ENCODE results near the gene C2CD4B. TPM values are rescaled to one million over a fixed set of nuclear protein-coding genes. Genes with fewer than 3 reads are reported as not detected.
A peak's percentile ranks its signal among the peaks of the same experiment; 100 is the strongest.

Gene C2CD4B
- total RNA-seq, 1 experiment from 2014 or later = 1.3 TPM

GRCh38 chr15:62119874-62120273 is 45.2 kb downstream of the C2CD4B start:
- Mint-ChIP-seq H3K36me3 (no peaks in the 10 kb centered on the region), H3K9me3 (no peaks in the 10 kb centered on the region; the same call in 1 of the 2 replicates), H3K4me1 (peaks cover 20% of the 10 kb centered on the region), H3K27me3 (ENCODE audit: low read depth) (no peaks in the 10 kb centered on the region), H3K4me3 (no peak overlapping the region), H3K27ac (no peak overlapping the region)
- POLR2A ChIA-PET = no interaction called here
- ATAC-seq (no peak), DNase-seq (ENCODE audit: low spot score) (no peak)
- TF ChIP-seq ZNF138 (CRISPR knock-in tag; conservative IDR thresholded peaks at IDR 0.05) (no peak), NFATC4 (CRISPR knock-in tag; IDR thresholded peaks at IDR 0.05) (no peak)
- TF ChIP-seq, protein P1, sequence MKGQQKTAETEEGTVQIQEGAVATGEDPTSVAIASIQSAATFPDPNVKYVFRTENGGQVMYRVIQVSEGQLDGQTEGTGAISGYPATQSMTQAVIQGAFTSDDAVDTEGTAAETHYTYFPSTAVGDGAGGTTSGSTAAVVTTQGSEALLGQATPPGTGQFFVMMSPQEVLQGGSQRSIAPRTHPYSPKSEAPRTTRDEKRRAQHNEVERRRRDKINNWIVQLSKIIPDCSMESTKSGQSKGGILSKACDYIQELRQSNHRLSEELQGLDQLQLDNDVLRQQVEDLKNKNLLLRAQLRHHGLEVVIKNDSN (CRISPR knock-in tag; IDR thresholded peaks at IDR 0.05) = no peak
- CTCF ChIA-PET = no interaction called here

DNA sequence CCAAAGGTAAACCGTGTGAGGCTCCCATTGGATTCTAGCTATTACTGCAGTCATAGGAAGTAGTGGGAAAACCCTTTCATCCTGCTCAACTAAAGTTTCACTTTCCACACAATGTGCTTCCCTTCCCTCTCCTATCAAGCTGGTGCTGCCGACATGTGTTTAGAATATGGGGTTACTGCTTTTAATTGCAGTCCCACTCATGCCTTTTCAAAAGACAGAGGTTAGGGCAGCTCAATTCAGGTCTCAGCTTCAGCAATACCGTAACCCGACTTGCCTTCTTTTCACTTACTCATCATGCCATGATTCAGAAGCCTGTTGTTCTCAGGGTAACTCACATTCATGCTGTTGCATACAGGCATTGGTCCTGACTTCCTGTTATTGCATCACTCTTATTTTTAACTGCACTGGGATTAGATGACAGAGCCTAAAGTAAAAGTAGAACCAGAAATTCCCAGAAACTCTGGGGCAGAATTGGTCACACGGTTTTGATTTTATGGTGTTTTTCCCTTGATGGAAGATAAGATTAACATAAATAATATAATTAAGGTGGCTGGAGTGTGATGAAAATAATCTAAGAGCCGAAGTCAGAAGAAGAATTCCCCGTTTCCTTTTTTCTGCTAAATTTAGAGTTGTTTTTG is 45.7 kb downstream of the C2CD4B start:
- ChIA-PET CTCF (no interaction called here), POLR2A (no interaction called here)
- DNase-seq (ENCODE audit: low spot score) = no peak
- TF ChIP-seq, protein P2, sequence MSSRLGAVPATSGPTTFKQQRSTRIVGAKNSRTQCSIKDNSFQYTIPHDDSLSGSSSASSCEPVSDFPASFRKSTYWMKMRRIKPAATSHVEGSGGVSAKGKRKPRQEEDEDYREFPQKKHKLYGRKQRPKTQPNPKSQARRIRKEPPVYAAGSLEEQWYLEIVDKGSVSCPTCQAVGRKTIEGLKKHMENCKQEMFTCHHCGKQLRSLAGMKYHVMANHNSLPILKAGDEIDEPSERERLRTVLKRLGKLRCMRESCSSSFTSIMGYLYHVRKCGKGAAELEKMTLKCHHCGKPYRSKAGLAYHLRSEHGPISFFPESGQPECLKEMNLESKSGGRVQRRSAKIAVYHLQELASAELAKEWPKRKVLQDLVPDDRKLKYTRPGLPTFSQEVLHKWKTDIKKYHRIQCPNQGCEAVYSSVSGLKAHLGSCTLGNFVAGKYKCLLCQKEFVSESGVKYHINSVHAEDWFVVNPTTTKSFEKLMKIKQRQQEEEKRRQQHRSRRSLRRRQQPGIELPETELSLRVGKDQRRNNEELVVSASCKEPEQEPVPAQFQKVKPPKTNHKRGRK (CRISPR knock-in tag; IDR thresholded peaks at IDR 0.05; ENCODE audit: borderline replicate concordance) = no peak
- TF ChIP-seq GABPB1 (CRISPR knock-in tag; IDR thresholded peaks at IDR 0.05) (peak; percentile 89), ZNF423 (CRISPR knock-in tag; IDR thresholded peaks at IDR 0.05) (no peak), SMAD3 (CRISPR knock-in tag; IDR thresholded peaks at IDR 0.05; ENCODE audit: borderline replicate concordance) (no peak)
- Mint-ChIP-seq H3K4me1 (peaks cover 15% of the 10 kb centered on the region), H3K9me3 (no peaks in the 10 kb centered on the region; the same call in 1 of the 2 replicates), H3K4me3 (no peak overlapping the region), H3K27ac (no peak overlapping the region), H3K27me3 (ENCODE audit: low read depth) (no peaks in the 10 kb centered on the region), H3K36me3 (no peaks in the 10 kb centered on the region)
- peak; percentile 22; the same call in 1 of the 2 replicates for ATAC-seq

DNA sequence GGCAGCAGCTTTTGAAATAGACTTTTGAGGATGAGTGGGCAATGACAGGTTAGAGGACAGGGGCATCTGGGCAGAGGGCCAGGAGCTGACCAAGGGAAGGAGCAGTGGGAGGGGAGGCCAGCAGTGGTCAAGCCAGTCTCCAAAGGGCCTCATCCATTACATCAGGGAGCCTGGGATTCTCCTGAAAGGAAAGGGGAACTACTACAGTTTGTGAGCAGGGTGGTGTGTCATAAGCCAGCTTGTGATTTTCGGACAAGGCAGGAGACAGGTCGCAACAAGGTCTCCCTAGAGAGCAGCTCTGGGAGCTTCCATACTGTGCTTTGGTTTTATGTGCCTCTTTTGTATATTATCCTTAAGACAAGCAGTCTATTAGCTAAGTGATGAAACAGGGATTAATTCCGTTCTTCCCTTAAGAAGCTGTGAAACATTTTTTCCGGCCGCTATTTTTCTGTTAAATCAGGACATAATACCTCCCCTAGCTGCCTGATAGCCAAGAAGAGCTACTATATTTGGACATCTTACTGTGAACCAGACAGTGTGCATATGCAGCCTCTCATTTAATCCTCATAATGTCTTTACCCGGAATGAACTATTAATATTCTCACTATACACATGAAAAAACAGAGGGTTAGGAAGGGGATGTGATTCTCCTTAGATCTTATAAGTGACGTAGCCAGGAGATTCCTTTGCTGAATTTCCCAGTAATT is 46.4 kb downstream of the C2CD4B start:
- peaks cover 8% of the 10 kb centered on the region for H3K4me1 Mint-ChIP-seq
- ATAC-seq = no peak
- TF ChIP-seq, protein P3, sequence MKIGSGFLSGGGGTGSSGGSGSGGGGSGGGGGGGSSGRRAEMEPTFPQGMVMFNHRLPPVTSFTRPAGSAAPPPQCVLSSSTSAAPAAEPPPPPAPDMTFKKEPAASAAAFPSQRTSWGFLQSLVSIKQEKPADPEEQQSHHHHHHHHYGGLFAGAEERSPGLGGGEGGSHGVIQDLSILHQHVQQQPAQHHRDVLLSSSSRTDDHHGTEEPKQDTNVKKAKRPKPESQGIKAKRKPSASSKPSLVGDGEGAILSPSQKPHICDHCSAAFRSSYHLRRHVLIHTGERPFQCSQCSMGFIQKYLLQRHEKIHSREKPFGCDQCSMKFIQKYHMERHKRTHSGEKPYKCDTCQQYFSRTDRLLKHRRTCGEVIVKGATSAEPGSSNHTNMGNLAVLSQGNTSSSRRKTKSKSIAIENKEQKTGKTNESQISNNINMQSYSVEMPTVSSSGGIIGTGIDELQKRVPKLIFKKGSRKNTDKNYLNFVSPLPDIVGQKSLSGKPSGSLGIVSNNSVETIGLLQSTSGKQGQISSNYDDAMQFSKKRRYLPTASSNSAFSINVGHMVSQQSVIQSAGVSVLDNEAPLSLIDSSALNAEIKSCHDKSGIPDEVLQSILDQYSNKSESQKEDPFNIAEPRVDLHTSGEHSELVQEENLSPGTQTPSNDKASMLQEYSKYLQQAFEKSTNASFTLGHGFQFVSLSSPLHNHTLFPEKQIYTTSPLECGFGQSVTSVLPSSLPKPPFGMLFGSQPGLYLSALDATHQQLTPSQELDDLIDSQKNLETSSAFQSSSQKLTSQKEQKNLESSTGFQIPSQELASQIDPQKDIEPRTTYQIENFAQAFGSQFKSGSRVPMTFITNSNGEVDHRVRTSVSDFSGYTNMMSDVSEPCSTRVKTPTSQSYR (CRISPR knock-in tag; IDR thresholded peaks at IDR 0.05) = no peak
- TF ChIP-seq MLX (CRISPR knock-in tag; IDR thresholded peaks at IDR 0.05) (no peak), NR1H2 (CRISPR knock-in tag; IDR thresholded peaks at IDR 0.05) (no peak), SMAD4 (CRISPR knock-in tag; IDR thresholded peaks at IDR 0.05) (no peak), ZNF396 (CRISPR knock-in tag; IDR thresholded peaks at IDR 0.05; ENCODE audit: borderline replicate concordance) (no peak), TCF7 (CRISPR knock-in tag; IDR thresholded peaks at IDR 0.05; ENCODE audit: low read depth) (no peak), NFE2L1 (CRISPR knock-in tag; IDR thresholded peaks at IDR 0.05) (no peak), ZNF671 (CRISPR knock-in tag; IDR thresholded peaks at IDR 0.05) (no peak)
- TF ChIP-seq, protein P4, sequence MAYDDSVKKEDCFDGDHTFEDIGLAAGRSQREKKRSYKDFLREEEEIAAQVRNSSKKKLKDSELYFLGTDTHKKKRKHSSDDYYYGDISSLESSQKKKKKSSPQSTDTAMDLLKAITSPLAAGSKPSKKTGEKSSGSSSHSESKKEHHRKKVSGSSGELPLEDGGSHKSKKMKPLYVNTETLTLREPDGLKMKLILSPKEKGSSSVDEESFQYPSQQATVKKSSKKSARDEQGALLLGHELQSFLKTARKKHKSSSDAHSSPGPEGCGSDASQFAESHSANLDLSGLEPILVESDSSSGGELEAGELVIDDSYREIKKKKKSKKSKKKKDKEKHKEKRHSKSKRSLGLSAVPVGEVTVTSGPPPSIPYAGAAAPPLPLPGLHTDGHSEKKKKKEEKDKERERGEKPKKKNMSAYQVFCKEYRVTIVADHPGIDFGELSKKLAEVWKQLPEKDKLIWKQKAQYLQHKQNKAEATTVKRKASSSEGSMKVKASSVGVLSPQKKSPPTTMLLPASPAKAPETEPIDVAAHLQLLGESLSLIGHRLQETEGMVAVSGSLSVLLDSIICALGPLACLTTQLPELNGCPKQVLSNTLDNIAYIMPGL (CRISPR knock-in tag; IDR thresholded peaks at IDR 0.05) = no peak
- TF ChIP-seq, protein P5, sequence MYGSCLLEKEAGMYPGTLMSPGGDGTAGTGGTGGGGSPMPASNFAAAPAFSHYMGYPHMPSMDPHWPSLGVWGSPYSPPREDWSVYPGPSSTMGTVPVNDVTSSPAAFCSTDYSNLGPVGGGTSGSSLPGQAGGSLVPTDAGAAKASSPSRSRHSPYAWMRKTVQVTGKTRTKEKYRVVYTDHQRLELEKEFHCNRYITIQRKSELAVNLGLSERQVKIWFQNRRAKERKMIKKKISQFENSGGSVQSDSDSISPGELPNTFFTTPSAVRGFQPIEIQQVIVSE (CRISPR knock-in tag; IDR thresholded peaks at IDR 0.05; ENCODE audit: borderline replicate concordance) = no peak
- no peak overlapping the region for H3K27ac Mint-ChIP-seq
- no peaks in the 10 kb centered on the region; the same call in 1 of the 2 replicates for H3K9me3 Mint-ChIP-seq
- ChIA-PET POLR2A (no interaction called here), CTCF (no interaction called here)
- no peaks in the 10 kb centered on the region for H3K27me3 Mint-ChIP-seq (ENCODE audit: low read depth)
- no peak overlapping the region for H3K4me3 Mint-ChIP-seq
- no peak for DNase-seq (ENCODE audit: low spot score)
- H3K36me3 Mint-ChIP-seq = no peaks in the 10 kb centered on the region

Data from WTC11 (cell line).